Measurements from ENCODE around the gene DIPK1A.

Gene DIPK1A

DNA sequence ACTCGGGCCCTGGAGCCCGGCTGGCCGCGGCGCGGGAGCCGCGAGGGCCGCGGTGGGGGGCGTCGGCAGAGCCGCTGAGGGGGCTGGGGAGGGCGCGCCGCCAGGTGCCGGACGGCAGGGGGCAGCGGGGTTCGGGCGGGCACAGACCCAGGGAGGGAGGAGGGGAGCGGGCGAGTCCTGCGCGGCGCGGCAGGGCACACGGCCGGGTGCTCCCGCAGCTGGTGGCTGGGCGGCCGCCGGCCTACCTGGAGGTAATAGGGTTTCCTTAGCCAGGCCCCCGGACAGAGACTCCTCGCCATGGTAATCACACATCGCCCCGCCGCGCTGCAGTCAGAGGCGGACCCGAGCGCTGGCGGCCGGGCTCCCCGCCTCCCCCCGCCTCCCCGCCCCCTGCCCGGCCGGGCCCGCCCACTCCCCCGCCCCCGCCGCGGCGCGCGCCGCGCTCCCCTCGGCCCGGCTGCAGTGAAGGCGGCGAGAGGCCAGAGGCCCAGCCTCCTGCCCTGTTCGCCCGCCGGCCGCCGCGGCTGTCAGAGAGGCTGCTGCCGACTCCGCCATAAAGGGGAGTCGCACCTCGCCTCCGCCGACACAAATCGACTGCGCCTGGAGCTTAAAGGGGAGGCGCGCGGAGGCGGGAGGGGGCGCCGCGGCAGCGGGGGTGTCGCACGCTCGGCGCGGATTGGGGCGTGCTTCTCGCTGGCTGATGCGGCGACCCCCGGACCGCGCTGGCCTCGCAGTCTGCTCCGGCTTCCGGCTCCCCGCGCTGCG lies at the start of gene DIPK1A:
Gene DIPK1A (minus strand): TSS at position 332 of the 765 bp plus-strand sequence. CDS start 33 bp downstream, at position 299.
- peak; percentile 95 for DNase-seq (ENCODE audit: low spot score)

DNA sequence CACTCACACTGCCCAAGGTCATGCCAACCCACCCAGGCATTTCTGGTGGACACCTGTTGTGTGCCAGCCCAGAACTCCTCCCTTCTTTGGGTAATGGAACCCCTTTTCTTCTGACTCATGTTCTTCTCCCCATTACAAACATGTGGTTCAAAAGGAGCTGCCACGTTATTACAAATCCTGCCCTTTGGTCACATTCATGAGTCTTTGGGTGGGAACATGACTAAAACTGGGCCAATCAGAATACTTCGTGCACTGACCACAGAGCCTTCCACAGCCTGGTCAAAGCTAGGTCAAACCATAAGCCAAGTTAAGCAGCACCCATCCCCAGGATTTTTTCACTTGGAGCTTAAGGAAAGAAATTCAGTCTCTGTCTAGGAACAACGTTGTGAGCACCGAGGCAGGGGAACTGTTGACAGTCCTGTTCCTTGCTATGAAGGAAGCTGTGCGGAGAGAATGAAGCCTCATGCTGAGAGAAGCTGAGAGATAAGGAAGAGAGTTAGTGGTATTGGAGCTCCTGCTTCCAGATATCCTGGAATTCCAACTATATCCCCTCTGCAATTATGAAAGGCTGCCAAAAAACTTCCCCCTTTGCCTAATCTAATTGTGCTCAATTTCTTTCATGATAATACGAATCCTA lies 46.8 kb upstream of the DIPK1A start:
- no peak for DNase-seq (ENCODE audit: low spot score)

DNA sequence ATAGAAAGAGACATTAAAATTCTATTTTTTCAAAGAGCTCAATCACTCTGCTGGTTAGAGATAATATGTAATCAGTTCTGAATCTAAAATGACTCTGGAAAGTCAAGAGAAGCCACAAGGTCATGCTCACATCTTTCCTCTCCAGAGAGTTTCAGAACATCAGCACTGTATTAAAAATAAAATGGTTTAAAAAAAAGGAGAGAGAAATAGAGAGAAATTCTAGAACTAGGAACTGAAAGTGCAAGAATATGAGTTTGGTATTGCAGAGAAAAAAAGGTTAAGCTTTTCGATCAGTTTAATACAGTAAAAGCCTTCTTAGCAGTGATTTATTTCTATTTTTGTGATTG lies 44.0 kb upstream of the DIPK1A start:
- DNase-seq (ENCODE audit: low spot score), result no peak

DNA sequence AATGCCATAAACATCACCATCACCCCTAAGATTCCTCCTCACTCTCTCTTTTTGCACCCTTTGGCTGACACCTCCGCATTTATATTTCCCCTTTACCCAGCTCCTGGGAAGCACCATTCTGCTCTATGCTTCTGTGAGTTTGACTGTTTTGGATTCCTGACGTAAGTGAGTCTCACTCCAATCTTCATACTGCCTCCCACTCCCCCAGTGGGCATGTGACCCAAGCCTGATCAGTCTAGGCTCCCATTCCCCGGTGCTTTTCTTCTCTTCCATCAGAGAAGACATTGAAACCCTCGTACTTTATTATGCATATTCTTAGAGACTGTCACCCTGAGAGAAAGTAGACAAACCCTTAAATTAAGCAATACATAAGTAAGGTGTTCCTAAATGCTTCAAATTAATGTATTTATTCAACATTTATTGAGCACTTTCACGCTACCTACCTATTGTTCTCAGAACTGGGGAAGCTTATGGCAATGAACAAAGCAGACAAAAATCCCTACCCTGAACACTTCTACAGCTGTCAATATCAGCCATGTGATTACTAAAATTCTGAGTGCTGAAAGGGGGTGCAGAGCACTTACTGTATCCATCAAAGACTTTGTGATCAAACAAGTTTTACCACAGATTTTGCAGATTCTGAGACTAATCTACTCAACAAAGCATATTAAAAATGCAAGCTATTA lies 43.4 kb upstream of the DIPK1A start:
- no peak for DNase-seq (ENCODE audit: low spot score)

DNA sequence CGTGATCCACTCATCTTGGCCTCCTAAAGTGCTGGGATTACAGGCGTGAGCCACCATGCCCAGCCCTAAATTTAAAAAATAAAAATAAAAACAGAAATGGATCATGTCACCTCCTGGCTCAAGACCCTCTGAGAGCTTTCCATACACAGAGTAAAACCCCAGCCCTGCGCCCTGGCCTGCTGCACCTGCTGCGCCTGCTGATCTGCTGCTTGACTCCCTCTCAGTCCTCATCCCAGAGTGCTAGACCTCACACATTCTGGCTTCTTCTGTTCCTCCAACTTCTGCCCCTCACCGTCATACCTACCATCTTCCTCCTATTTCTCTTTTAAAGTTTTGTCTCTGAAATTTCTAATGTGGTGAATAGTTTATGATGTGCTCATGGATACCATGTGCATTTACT lies 42.7 kb upstream of the DIPK1A start:
- DNase-seq (ENCODE audit: low spot score), result no peak

DNA sequence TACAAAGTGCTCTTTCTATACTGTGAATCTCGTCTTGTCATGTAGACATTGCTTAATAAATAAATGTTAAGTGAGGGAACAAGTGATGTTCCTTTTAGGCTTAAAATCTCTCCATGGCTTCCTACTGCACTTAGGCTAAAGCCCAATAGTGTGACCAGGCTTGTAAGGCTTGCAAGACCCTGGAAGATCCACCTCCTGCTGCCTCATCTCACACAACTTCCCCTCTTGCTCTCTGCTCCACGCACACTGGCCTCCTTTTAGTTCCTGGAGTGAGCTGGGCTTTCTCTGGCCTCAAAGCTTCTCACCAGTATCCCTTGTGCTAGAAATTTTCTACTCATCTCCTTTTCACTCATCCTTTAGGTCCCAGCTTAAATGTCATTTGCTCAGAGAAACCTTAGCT lies 41.5 kb upstream of the DIPK1A start:
- no peak for DNase-seq (ENCODE audit: low spot score)

DNA sequence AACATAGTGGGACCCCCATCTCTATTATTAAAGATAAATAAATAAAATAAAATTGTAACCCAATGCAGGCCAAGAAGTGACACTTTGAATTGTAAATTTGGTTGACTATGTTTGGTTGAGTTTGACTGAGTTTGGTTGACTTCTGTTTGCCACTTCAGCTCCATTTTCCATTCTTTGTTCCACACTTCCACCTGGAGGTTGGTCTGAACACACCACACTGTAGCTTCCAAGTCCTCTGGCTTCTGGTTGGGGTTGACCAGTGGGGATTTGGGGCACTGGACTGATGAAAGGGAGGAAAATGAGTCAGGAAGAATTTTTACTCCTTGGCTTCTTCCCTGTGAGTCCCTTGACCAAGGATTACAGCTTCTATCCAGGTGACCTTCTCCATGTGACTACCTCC lies 40.6 kb upstream of the DIPK1A start:
- no peak for DNase-seq (ENCODE audit: low spot score)

DNA sequence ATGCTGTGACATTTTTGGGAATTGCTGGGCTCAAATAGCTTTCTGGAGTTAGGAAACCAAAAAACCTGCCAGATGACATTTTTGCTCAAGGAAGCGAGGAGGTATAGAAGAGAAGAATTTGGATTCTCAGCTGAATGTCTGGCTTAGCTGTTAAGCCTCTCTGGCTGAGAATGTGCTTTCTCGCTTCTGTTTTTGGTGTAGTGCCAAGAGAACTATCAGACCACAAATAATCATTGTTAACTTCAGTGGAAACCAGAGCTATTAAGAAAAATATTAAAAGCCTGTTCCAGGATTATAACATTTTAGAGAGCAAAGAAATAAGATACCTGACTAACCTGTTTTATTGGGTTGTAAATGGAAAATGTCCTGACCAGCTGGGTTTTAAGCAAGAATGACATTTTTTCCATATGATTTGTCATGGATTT lies 39.5 kb upstream of the DIPK1A start:
- DNase-seq (ENCODE audit: low spot score), result peak; percentile 23

DNA sequence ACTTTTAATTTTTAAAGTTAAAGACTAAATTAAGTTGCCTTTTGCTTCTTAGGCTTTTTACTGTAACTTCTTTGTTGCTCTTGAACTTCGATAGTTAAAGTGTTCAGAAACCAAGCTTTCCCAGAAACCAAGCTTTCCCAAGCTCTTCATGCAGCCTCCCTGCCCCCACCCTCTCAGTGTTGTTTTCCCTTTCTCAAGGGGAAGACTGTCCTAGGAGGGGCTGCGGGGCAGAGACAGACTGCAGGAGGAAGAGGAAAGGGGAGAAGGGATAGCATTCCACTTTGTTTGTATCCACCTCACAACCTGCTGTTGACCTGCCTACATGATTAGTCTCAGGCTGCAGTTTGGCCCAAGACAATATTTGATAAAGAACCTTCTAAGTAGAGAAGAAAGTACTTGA lies 39.0 kb upstream of the DIPK1A start:
- DNase-seq (ENCODE audit: low spot score), result no peak

DNA sequence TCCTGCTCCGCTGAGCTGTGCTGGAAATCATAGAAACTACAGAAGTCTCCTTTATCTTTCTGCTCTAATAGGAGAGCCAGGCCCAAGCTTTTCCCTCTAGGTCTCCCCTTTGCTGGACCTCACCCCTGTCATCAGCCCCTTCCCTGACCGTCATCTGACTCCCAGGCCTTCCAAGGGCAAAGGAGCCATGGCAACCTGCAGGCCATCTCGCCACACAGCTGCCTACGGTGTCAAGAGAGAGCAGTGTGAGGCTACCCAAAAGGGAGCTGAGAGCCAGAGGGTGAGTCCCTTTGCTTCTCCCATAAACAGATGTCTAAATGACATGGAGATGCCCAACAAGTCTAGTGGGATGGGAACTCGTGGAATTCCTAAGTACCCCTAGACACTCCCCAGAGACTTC lies 37.6 kb upstream of the DIPK1A start:
- no peak for DNase-seq (ENCODE audit: low spot score)

DNA sequence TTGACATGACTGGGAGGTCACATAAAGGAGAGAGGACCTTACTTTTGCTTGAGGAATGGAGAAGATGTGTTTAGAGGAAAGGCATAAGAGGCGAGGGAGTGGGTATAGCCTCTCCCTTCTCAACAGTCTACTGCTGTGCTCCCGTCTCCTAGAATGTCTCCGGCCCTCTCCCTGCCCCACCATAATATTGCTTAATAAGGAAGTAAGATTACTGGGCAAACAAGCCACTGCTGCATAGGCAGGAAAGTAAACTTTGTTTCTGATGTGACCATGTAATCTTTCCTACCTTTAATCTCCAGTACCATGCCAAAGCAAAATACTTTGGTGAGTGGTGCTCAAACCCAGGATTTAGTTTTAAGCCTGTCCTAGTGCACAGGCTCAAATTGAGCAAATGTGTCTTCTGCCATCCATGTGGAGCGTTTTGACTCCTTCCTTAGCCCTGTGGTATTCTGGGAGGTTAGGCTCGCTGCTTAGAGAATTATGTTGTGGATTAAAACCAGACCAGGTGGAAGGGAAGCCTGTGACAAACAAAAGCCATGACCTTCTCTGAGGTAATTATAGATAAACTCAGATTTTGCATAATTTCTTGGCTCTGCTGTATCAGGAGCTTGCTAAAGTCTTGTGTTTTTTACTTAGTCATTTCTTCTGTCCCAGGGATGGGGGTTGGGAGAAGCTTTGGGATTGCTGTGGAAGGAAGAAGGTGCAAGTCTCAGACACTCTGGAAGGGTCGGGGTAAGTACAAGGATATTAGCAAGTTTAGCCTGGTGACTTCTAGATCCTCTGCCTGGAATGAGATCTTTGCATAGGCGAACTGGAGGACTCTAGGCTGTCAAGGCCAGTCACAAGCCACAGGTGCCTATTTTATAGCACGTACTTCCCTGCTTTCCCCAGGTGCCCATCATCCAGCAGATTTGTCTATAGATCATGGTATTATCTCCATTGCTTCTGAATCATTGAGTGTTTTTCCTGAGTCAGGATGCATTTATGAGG lies 34.5 kb upstream of the DIPK1A start:
- no peak for DNase-seq (ENCODE audit: low spot score)

DNA sequence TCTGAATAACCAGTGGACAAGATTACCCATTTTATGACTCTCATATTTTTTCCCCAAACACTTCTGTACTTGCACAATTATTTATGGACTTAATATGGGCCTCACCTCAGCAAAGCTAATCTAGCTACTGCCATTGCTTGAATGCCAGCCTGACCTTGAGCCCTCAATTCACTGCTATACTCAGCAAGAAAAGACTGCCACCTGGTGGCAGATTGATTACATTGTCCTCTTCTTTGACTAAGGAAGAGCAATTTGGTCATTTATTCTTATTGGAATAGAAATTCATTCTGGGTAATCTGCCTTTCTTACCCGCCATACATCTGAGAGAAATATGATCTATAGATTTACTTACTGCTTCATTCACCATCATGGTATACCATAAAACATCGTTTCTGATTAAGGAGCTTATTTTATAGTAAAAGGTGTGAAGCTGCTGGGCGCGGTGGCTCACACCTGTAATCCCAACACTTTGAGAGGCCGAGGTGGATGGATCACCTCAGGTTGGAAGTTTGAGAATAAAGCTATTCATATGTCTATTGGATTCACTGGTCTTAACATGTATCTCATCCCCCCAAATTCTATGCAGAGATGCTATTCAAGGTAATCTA lies 32.9 kb upstream of the DIPK1A start:
- peak; percentile 75 for DNase-seq (ENCODE audit: low spot score)

DNA sequence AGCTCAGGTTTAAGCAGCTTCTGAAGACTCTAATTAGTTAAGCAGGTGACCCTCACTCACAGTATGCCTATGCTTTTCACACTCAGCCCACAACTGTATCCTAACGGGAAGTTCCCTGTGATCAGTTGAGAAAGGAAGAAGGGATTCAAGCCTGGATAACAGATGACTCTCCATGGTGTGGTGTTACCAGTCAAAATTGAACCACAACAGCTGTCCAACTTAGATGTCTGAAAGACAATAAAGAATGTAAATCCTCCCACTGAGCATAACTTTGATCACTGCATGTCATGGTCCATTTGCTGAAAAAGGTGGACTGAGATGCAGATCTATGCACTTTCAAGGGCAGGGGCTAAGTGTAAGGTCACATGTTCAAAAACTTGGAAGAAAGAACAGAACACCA lies 32.3 kb upstream of the DIPK1A start:
- DNase-seq (ENCODE audit: low spot score), result no peak

DNA sequence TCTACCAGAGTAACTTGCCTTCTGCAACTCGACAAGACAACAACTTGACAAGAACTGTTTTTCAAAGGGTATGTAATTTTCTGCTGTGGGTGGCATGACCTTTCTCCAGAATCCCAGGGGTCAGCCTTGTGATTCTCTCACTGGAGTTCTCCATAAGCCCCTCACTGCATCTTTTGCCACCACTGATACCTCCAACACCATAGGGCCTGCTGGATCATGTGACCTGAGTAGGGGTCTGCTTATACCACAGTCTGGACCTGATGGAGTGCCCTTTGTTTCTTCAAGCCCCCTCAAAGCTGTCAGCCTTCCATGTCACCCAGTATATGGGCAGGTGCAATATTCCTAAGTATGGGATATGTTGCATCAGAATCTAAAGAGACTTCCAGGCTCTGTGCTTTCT lies 31.6 kb upstream of the DIPK1A start:
- DNase-seq (ENCODE audit: low spot score), result no peak

DNA sequence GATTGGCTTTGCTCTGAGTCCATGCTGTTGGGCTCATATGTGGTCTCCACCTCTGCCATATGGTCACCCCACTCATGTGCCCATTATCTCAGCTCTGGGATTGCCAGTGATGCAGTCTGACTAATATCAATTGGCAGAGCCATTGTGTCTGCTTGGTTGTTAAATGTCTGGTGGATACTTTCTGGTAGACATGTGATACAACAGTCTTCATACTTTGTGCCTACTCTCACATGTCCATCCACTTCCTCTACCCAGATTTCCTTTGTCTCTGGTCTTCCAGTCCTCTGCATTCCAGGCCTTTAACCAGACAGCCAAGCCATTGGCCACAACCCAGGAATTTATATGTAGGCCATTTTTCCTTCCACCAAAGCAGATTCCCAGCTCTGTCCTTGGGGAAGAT lies 30.8 kb upstream of the DIPK1A start:
- peak; percentile 46 for DNase-seq (ENCODE audit: low spot score)

DNA sequence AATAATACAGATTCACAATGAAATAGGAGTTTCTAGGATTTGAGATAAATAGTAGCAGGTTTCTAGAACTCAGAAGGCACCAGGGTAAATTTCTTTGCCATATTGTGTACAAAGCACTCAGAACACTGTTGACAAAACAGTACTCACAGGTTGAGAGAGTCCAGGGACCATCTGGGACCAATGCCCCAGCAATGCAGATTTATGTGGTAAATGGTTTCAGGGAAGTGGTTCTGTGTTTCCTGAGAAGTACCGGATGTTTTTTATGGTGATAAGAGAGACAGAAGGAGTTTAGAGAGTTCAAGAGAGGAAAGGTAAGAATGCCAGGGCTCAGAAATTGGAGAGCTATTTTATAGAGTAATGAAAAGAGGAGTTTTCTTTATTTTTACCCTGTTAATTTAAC lies 29.6 kb upstream of the DIPK1A start:
- no peak for DNase-seq (ENCODE audit: low spot score)

DNA sequence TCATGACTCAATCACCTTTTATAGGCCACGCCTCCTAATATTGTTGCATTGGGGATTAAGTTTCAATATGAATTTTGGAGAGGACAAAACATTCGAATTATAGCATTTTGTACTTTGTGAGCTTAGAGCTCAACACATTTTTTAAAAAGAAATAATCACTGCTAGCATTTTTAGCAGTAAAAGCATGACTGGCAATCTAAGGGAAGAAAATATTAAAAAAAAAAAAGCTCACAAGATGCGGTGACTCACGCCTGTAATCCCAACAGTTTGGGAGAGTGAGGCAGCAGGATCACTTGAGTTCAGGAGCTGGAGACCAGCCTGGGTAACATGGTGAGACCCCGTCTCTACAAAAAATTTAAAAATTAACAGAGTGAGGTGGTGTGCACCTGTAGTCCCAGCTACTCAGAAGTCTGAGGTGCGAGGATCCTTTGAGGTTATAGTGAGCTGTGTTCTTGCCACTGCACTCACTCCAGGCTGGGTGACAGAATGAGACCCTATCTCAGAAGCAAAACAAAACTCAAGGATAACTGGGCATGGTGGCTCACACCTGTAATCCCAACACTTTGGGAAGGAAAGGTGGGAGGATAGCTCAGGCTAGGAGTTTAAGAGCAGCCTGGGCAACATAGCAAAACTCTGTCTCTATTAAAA lies 28.8 kb upstream of the DIPK1A start:
- no peak for DNase-seq (ENCODE audit: low spot score)

DNA sequence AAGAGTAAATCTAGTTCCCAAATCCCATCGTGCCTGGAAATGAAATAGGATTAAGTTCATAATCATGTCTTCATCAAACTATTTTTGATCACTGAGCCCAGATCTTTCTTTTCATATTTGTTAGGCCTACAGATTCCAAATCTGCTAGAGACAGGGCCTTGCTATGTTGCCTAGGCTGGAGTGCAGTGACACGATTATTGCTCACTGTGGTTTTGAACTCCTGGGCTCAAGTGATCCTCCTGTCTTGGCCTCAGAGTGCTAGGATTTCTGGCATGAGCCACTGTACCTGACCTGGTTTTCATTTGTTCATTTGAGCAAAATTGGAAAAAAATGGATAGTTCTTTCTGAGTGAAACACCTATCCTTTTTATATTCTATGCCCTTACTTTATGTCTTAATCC lies 28.0 kb upstream of the DIPK1A start:
- no peak for DNase-seq (ENCODE audit: low spot score)

DNA sequence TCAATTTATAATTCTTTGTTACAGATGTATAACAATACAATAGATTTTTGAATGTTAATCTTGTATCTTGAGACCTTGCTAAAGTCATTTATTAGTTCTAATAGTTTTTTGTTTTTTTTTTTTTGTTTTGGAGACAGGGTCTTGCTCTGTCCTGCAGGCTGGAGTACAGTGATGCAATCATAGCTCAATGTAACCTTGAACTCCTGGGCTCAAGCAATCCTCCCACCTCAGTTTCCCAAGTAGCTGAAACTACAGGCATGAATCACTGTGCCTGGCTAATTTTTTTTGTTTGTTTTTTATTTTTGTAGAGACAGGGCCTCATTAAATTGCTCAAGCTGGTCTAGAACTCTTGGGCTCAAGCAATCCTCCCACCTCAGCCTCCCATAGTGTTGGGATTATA lies 26.2 kb upstream of the DIPK1A start:
- no peak for DNase-seq (ENCODE audit: low spot score)

DNA sequence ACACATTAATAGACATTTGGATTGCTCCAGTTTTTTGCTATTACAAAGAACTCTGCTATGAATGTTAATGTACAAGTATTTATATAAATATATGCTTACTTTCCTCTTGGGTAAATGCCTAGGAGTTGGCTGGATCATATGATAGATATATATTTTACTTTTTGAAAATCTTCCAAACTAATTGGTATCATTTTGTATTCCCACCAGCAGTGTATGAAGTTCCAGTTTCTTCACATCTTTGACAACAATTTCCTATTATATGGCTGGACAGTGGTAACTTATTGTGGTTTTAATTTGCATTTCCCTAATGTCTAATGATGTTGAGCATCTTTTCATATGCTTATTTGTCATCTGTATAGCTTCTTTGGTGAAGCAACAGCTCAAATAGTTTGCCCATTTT lies 23.8 kb upstream of the DIPK1A start:
- DNase-seq (ENCODE audit: low spot score), result no peak

All from GM03348 (cell line).